Pulmonary artery endothelial cell (primary cell): ENCODE results near the gene OVCA2. TPM values are rescaled to one million over a fixed set of nuclear protein-coding genes. Genes with fewer than 3 reads are reported as not detected.

Source experiments
- DNase-seq: peaks from one replicate; pipeline ENCODE4 v3.0.0-alpha.2; 2011; ENCODE audit warnings: low read depth, low spot score
- total RNA-seq: library from RNA; depleted of rRNA; stranded (reverse); fragments of >200 nt; gene quantifications from 2 replicates; pipeline ENCODE4 v1.2.3, GENCODE V29; 2014

Gene OVCA2
- total RNA-seq, 1 donor from 2014 or later: 78.2 TPM

GRCh38 chr17:2013994-2014317 lies 27.9 kb upstream of the OVCA2 start:
- DNase-seq: no peak

GRCh38 chr17:2015314-2015713 lies 26.5 kb upstream of the OVCA2 start:
- no peak for DNase-seq

- no peak for DNase-seq
These were observed 25.3 kb upstream of the OVCA2 start for GRCh38 chr17:2016494-2016893.

GRCh38 chr17:2017274-2017941 lies 24.4 kb upstream of the OVCA2 start:
- no peak for DNase-seq

- DNase-seq: no peak
These were observed 22.9 kb upstream of the OVCA2 start for GRCh38 chr17:2018716-2019510.

GRCh38 chr17:2019723-2020122 lies 22.1 kb upstream of the OVCA2 start:
- DNase-seq: no peak

GRCh38 chr17:2020721-2021120 lies 21.1 kb upstream of the OVCA2 start:
- DNase-seq: no peak

- DNase-seq: no peak
These were observed 19.1 kb upstream of the OVCA2 start for GRCh38 chr17:2022647-2023240.

GRCh38 chr17:2023256-2023655 lies 18.6 kb upstream of the OVCA2 start:
- DNase-seq: no peak

GRCh38 chr17:2023692-2024571 lies 17.9 kb upstream of the OVCA2 start:
- no peak for DNase-seq

GRCh38 chr17:2024572-2025219 lies 17.1 kb upstream of the OVCA2 start:
- DNase-seq: no peak

- no peak for DNase-seq
These were observed 16.6 kb upstream of the OVCA2 start, which contains the start of gene RTN4RL1 for GRCh38 chr17:2025220-2025621. TSS of gene RTN4RL1 (minus strand) at chr17:2025334. CDS start at chr17:2024865, 469 bp downstream.

- no peak for DNase-seq
These were observed 16.1 kb upstream of the OVCA2 start for GRCh38 chr17:2025622-2026309.

GRCh38 chr17:2027528-2028233 lies 14.1 kb upstream of the OVCA2 start:
- no peak for DNase-seq

GRCh38 chr17:2028234-2028614 lies 13.6 kb upstream of the OVCA2 start:
- no peak for DNase-seq

GRCh38 chr17:2028737-2029136 lies 13.1 kb upstream of the OVCA2 start:
- DNase-seq: no peak

GRCh38 chr17:2029911-2030778 lies 11.7 kb upstream of the OVCA2 start, which contains the start of gene DPH1:
TSS of gene DPH1 (plus strand) at chr17:2030153. CDS start at chr17:2030170, 17 bp downstream.
- peak; percentile 75 for DNase-seq

- no peak for DNase-seq
These were observed 11.1 kb upstream of the OVCA2 start for GRCh38 chr17:2030779-2031163.

GRCh38 chr17:2033153-2033552 lies 8.7 kb upstream of the OVCA2 start:
- DNase-seq: no peak
